Measurements from ENCODE around the gene CACNA1D. TPM values are rescaled to one million over a fixed set of nuclear protein-coding genes. Genes with fewer than 3 reads are reported as not detected.
A peak's percentile ranks its signal among the peaks of the same experiment; 100 is the strongest.
"Not testable (repeated sequence)": the region's sequence is repeated elsewhere in the genome, so short reads cannot be mapped to it uniquely, and the experiment has no call there.

CACNA1D gene
- total RNA-seq = 47.2 TPM
- long read RNA-seq, partial matches to known transcripts = 6 of 12 reads
- long read RNA-seq, other reads (novel, unspliced or antisense) = 6 of 12 reads

GRCh38 chr3:53493963-53494791, at the start of gene CACNA1D:
CACNA1D (plus strand) TSS chr3:53494611; CDS start chr3:53495167, 556 bp downstream.
- intact Hi-C loops (cut with DNase I) = no loop called here
- H3K4me3 ChIP-seq = peak within 1 kb of the TSS; percentile 61
- peaks cover 35% of the 10 kb centered on the region for H3K27me3 ChIP-seq
- no peaks in the 10 kb centered on the region for H3K36me3 ChIP-seq
- H3K27ac ChIP-seq = peak within 1 kb of the TSS; percentile 78
- ATAC-seq (peak; percentile 85), DNase-seq (peak; percentile 85)
- H3K4me1 ChIP-seq = no peaks in the 10 kb centered on the region
- no peaks in the 10 kb centered on the region for H3K9me3 ChIP-seq
- TF ChIP-seq, protein P1, sequence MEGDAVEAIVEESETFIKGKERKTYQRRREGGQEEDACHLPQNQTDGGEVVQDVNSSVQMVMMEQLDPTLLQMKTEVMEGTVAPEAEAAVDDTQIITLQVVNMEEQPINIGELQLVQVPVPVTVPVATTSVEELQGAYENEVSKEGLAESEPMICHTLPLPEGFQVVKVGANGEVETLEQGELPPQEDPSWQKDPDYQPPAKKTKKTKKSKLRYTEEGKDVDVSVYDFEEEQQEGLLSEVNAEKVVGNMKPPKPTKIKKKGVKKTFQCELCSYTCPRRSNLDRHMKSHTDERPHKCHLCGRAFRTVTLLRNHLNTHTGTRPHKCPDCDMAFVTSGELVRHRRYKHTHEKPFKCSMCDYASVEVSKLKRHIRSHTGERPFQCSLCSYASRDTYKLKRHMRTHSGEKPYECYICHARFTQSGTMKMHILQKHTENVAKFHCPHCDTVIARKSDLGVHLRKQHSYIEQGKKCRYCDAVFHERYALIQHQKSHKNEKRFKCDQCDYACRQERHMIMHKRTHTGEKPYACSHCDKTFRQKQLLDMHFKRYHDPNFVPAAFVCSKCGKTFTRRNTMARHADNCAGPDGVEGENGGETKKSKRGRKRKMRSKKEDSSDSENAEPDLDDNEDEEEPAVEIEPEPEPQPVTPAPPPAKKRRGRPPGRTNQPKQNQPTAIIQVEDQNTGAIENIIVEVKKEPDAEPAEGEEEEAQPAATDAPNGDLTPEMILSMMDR (IDR thresholded peaks at IDR 0.05) = no peak

DNA sequence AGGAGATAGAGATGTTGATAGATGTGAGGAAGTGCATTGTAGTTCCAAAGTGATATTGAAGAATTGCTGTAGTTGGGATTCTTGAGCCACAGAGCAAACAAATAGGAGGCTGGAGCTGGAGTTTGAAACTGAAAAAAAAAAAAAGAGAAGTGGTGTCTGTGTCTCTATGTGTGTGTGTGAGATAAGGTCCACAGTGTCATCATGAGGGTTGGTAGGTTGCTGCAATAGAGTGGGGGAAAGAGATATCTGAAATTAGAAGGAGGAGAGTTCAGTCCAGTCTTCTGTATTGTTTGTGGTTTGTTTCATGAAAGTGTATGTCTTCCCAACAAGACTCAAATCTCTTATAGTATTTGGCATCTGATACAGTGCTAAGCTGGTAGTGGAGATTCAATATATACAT, 37.3 kb upstream of the CACNA1D start:
- no peaks in the 10 kb centered on the region for H3K36me3 ChIP-seq
- no peaks in the 10 kb centered on the region for H3K9me3 ChIP-seq
- H3K4me3 ChIP-seq = no peak overlapping the region
- no peaks in the 10 kb centered on the region for H3K27me3 ChIP-seq
- no peaks in the 10 kb centered on the region for H3K4me1 ChIP-seq
- no peak for DNase-seq
- no peak for ATAC-seq
- intact Hi-C loops (cut with DNase I) = no loop called here
- TF ChIP-seq, protein P1 (IDR thresholded peaks at IDR 0.05) = no peak
- H3K27ac ChIP-seq = no peak overlapping the region

- H3K9me3 ChIP-seq = no peaks in the 10 kb centered on the region
- DNase-seq (no peak), ATAC-seq (no peak)
- H3K36me3 ChIP-seq = no peaks in the 10 kb centered on the region
- intact Hi-C loops (cut with DNase I) = no loop called here
- TF ChIP-seq, protein P1 (IDR thresholded peaks at IDR 0.05) = no peak
- no peak overlapping the region for H3K4me3 ChIP-seq
- H3K27me3 ChIP-seq = no peaks in the 10 kb centered on the region
- H3K4me1 ChIP-seq = no peaks in the 10 kb centered on the region
- H3K27ac ChIP-seq = no peak overlapping the region
Observed at GRCh38 chr3:53460326-53460725, 34.1 kb upstream of the CACNA1D start.

GRCh38 chr3:53464424-53464823, 30.0 kb upstream of the CACNA1D start:
- TF ChIP-seq, protein P1 (IDR thresholded peaks at IDR 0.05) = no peak
- no peaks in the 10 kb centered on the region for H3K36me3 ChIP-seq
- no peaks in the 10 kb centered on the region for H3K27me3 ChIP-seq
- H3K4me1 ChIP-seq = no peaks in the 10 kb centered on the region
- no peak overlapping the region for H3K4me3 ChIP-seq
- DNase-seq (no peak), ATAC-seq (no peak)
- no peaks in the 10 kb centered on the region for H3K9me3 ChIP-seq
- intact Hi-C loops (cut with DNase I) = no loop called here
- H3K27ac ChIP-seq = no peak overlapping the region

- H3K36me3 ChIP-seq; H3K27ac ChIP-seq; H3K27me3 ChIP-seq; H3K9me3 ChIP-seq; H3K4me1 ChIP-seq; DNase-seq; H3K4me3 ChIP-seq; ATAC-seq; intact Hi-C loops (cut with DNase I): not testable (repeated sequence)
Observed at GRCh38 chr3:53469758-53470157, 24.7 kb upstream of the CACNA1D start.

- H3K4me1 ChIP-seq = no peaks in the 10 kb centered on the region
- H3K27ac ChIP-seq = no peak overlapping the region
- H3K9me3 ChIP-seq = no peaks in the 10 kb centered on the region
- TF ChIP-seq, protein P1 (IDR thresholded peaks at IDR 0.05) = no peak
- intact Hi-C loops (cut with DNase I) = no loop called here
- ATAC-seq (no peak), DNase-seq (no peak)
- no peak overlapping the region for H3K4me3 ChIP-seq
- H3K27me3 ChIP-seq = no peaks in the 10 kb centered on the region
- H3K36me3 ChIP-seq = no peaks in the 10 kb centered on the region
Observed at GRCh38 chr3:53473422-53473821, 21.0 kb upstream of the CACNA1D start.

DNA sequence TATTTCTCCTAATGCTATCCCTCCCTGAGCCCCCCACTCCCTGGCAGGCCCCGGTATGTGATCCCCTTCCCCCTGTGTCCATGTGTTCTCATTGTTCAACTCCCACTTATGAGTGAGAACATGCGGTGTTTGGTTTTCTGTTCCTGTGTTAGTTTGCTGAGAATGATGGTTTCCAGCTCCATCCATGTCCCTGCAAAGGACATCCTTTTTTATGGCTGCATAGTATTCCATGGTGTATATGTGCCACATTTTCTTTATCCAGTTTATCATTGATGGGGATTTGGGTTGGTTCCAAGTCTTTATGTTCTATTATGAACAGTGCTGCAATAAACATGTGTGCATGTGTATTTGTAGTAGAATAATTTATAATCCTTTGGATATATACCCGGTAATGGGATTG, 18.0 kb upstream of the CACNA1D start:
- H3K4me3 ChIP-seq; H3K4me1 ChIP-seq; H3K9me3 ChIP-seq; H3K27ac ChIP-seq; DNase-seq; H3K36me3 ChIP-seq; ATAC-seq; H3K27me3 ChIP-seq; intact Hi-C loops (cut with DNase I): not testable (repeated sequence)

GRCh38 chr3:53477689-53478088, 16.7 kb upstream of the CACNA1D start:
- intact Hi-C loops (cut with DNase I); H3K9me3 ChIP-seq; DNase-seq; H3K27ac ChIP-seq; ATAC-seq; H3K4me3 ChIP-seq; H3K27me3 ChIP-seq; H3K4me1 ChIP-seq; H3K36me3 ChIP-seq: not testable (repeated sequence)

Measured in upper lobe of right lung (tissue), 1 donor.